M059J (cell line): ENCODE results near the gene EPHB1. TPM values are rescaled to one million over a fixed set of nuclear protein-coding genes. Genes with fewer than 3 reads are reported as not detected.

Experiments used
- DNase-seq: peaks from one replicate; pipeline ENCODE4 v3.0.0-alpha.2; 2012; ENCODE audit warnings: low read depth
- total RNA-seq: library from RNA; depleted of rRNA; stranded (reverse); fragments of >200 nt; shearing (Covaris generic); gene quantifications from 2 replicates; pipeline ENCODE4 v1.2.3, GENCODE V29; 2014

The EPHB1 gene
- total RNA-seq, 1 experiment from 2014 or later: 1.0 TPM

DNA sequence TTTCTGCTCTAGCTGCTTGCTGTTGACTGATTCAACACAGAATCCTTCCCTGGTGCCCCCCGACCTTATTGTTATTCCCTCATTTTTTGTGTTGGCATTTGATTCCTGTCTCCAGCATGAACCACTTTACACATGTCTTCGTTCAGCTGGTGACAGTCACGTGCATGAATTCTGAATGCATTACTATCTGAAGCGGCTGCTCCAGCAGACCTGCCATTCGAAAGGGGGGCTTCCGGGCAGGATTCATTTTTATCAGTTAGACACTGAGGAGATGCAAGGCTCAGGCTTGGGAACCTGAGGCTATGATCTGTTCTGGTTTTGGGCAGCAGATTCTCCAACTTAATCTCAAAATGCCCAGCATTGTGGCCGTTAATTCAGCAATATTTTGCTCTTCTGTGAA, 336.2 kb downstream of the EPHB1 start:
- DNase-seq: no peak

DNA sequence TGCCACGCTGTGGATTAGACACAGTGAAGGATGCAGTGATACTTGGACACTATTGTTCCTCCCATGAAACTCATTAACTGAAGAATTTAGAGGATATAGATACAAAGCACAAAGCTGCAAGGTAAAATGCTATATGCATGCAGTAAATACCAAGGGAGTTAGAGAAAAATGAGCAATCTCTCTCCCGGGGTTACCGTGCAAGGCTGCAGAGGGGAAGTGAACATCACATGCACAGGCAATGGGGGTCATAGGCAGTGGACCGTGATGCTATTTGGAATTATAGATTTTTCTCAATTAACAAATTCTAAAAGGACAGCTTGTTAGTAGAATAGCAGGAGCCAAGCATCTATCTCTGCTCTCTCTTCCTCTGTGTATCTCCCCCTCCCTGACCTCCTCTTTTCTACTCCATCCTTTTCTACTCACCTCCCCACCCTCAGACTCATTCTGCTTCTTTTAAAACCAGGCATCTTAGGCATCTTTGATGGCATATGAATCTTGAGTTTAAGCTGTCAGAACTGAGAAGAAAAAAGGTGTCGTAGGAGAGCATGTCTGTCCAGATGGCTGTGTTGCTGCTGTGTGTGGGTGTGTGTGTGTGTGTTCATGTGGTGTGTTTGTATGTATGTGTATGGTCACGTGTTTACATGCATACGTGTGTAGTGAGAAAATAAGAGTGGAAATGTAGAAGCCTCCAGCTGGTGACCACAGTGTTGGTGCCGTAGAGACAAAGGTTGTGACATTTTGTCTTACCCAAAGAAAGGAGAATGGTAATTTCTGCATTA, 339.0 kb downstream of the EPHB1 start:
- DNase-seq: no peak

DNA sequence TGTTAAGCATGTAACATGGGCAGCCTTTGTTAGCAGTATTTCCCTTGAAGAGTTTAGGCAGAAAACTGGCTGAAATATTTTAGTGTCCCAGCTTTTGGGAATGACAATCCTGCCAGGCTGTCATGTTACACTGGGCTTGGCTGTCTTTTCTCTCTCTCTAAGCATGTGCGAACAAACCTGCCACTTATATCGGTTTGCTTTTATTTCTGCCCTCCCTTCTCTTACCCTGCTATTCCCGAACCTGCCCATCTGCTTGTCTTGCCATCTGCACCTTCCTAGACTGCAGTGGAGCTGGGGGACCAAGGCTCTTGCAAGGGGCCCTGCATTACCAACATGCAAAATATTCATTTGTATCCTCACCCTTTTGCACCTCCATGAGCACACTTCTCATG, 339.6 kb downstream of the EPHB1 start:
- DNase-seq: no peak

GRCh38 chr3:135135445-135135844, 340.4 kb downstream of the EPHB1 start:
- DNase-seq: no peak

- DNase-seq: no peak
Measured at GRCh38 chr3:135136361-135137100, 341.5 kb downstream of the EPHB1 start.

GRCh38 chr3:135137296-135137695, 342.2 kb downstream of the EPHB1 start:
- DNase-seq: peak; percentile 2

GRCh38 chr3:135138776-135139175, 343.7 kb downstream of the EPHB1 start:
- no peak for DNase-seq

DNA sequence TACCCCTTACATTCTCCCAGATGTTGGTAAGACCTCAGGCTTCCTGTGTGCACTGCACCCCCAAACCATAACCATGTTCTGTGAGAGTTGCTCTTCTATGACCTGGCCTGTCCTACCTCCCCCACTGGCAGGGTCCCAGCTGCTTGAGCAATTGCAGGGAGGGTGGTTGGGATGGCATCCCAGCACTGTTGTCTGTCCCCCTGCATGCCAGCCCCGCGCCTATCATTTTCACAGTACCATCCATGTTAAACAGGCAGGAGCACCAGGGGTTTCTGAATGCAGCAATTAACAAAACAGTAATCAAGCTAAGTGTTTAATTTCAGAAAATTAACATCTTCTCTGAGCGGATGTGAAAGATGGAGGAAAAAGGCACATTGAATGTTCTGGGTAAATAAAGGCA, 345.5 kb downstream of the EPHB1 start:
- DNase-seq: no peak

DNA sequence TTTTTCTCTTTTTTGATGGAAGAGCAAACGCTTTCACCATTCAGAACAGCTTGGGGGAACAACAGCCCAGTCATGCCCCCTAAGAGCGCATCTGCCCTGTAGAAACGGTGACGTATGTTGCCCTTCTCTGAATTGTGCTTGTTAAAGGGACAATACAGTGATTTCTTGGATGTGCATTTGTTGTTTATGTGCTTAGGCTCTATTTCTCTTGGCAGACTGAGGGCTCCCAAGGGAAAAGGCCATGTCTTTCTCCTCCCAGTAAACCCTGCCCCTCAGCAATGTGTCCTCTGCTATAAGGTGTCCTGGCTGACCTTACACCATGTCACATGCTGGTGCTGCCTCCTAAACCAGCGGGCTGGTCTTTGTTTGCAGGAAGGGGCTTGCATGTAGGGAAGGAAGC, 346.1 kb downstream of the EPHB1 start:
- DNase-seq: no peak

DNA sequence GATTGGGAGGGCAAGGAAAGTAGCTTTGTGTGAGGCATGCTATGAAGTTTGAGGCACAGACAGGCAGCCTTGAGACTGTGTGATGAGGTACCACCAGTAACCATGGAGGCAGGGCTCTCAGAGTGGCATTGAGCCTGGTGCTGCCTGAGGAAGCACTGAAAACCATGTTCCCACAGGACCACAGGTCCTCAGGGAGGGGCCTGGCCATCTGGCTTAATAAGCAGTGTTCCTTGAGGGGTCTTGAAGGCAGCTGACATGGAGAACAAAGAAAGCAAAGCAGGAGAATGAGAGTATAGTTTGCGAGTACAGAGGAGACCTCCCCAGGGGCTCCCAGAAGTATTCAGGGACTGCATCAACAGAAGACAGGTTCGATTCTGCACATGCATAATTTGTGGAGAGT, 346.6 kb downstream of the EPHB1 start:
- no peak for DNase-seq

DNA sequence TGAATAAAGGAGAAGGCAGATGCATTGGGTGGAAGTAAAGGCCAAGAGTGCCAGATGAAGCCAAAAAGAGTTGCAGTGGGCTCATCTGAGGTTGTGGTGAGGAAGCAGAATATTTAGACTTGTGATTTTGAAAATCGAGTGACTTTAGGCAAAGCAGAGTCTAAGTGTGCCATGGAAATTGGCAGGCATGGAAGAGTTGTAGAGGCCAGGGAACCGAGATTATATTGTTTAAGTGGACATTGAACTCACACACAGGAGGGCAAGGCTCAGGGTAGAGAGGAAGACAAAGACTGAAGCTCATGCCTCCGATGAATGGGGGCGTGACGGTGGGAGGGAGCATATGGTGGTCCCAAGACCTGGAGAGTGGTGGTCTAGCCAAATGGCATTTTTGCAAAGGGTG, 347.5 kb downstream of the EPHB1 start:
- no peak for DNase-seq

GRCh38 chr3:135143474-135143873, 348.4 kb downstream of the EPHB1 start:
- no peak for DNase-seq

- DNase-seq: no peak
Measured at GRCh38 chr3:135145581-135145980, 350.5 kb downstream of the EPHB1 start.

GRCh38 chr3:135147657-135148056, 352.6 kb downstream of the EPHB1 start:
- DNase-seq: no peak

DNA sequence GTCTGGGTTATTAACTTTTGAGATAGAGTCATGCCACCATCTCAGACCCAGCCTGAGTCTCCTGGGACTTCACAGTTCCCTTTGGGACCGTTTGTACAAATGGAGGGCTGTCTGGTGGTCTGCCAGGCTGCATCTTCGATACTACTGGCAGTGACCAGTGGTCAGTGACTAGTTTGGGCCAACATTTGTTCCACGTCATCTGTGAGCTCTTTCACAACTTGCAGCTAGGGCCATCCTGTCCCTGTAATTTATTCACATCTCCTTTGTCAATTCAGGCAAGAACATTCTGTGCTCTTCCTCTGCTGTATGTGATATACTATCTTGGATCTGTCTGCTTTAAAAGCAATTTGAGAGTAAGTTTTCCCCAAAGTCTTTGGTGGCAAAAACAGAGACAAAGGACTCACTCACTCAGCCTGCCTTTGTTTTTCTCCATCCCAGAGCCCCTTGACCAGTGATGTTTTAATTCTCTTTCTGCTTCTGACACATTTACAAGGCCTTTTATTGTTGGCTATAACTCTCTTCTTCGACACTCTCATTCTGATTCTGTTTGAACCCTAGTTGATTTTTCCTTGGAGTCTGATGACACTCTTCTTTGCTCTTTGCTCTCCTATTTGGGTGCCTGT, 353.4 kb downstream of the EPHB1 start:
- DNase-seq: no peak

GRCh38 chr3:135149707-135150681, 354.9 kb downstream of the EPHB1 start:
- DNase-seq: no peak

DNA sequence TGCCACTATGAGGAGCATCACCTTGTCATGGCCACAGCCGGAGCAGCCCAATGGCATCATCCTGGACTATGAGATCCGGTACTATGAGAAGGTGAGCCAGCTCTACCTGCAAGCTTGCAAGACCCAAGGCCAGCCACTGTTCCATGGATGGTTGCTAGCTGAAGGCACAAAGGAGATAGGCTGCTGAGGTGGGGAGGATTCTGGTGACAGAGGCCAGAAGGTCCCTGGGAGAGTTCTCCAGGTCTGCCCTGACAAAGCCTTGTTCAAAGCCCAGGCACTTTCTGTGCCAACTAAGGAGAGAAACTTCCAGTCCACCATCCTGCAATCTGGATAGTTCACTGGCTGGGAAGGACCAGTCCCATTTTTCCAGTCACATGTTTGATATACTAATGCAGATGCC, 359.1 kb downstream of the EPHB1 start:
- DNase-seq: no peak

DNA sequence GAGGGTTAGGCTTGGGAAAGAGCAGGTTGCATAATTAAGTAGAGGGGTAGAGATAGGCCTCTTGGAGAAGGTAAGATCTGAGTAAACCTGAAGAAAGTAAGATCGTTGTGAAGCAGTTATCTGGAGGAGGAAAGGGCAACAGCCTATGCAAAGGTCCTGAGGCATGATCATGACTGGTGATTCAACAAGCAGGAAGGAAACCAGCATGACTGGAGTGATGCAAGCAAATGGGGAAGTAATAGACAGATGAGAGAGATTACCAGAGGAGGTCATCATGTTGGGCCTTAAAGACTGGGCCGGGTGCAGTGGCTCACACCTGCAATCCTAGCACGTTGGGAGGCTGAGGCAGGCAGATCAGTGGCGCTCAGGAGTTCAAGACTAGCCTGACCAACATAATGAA, 360.2 kb downstream of the EPHB1 start:
- no peak for DNase-seq

- no peak for DNase-seq
Measured at GRCh38 chr3:135155791-135156190, 360.7 kb downstream of the EPHB1 start.

DNA sequence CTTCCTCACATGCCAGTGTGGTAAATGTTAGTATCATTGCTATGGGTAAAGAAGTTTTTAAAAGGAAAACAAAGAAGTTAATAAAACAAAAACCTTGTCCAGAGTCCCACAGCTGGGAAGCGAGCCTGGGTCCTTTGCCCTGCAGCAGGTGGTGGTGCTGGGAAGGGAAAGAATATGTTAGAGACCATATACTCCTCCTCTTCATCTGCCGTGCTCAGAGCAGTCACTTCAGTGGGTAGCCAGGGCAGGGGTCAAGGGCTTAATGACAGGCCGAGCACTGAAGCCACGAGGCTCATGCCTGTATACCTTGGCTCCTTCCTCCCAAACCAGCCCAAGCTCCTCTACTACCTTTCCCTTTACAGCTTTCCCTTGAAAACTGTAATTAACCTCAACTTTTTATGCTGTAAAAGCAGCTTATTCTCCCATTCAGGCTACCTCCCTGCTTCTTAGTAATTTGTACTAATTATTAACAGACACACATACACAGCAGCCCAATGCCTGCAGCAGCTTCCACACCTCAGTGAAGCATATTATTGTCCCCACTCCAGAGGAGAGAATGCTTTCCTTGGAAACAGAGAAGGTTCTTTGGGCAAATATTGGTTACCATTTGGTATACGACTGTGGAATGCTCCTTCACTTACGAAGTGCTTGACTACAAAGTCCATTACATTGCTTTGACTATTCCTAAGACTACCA, 362.1 kb downstream of the EPHB1 start:
- no peak for DNase-seq

- no peak for DNase-seq
Measured at GRCh38 chr3:135158520-135158919, 363.5 kb downstream of the EPHB1 start.
